Gastrocnemius medialis (tissue), 4 donors: Measurements from ENCODE around the gene NR0B2.

Experiments used
- CTCF ChIP-seq, 5 experiments: fragments of 450-650 bp in 3 of 5; fragments of 200-600 bp in 2 of 5; sonication (generic) in 2 of 5; IDR thresholded peaks in 4 of 5; conservative IDR thresholded peaks in 1 of 5; 1 replicate in 4 of 5; 2 replicates in 1 of 5; pipeline ENCODE4 v1.5.1; 2016 to 2019; ENCODE audit warnings: antibody characterized with exemption in 5 of 5, mild to moderate bottlenecking in 3 of 5, moderate library complexity in 3 of 5
- POLR2A ChIP-seq, 2 donors: fragments of 450-650 bp; IDR thresholded peaks; one replicate each; pipeline ENCODE4 v1.6.1; 2017; ENCODE audit warnings: antibody characterized with exemption in 2 of 2, mild to moderate bottlenecking in 2 of 2, moderate library complexity in 2 of 2

GRCh38 chr1:26959270-26959669, 45.5 kb upstream of the NR0B2 start:
- TF ChIP-seq CTCF (IDR thresholded peaks at IDR 0.05 in 4 of 5, conservative IDR thresholded peaks at IDR 0.05 in 1 of 5) (no peak), POLR2A (IDR thresholded peaks at IDR 0.05) (no peak)
